OCI-M2 (cell line): ENCODE measurements around the gene ARL14.

Experiments used
- DNase-seq: peaks from one replicate; lab custom pipeline; 2025; ENCODE audit not compliant: unreplicated experiment; lab: John Stamatoyannopoulos, UW

The ARL14 gene

GRCh38 chr3:160719710-160720109 is 42.8 kb downstream of the ARL14 start:
- DNase-seq: no peak

DNA sequence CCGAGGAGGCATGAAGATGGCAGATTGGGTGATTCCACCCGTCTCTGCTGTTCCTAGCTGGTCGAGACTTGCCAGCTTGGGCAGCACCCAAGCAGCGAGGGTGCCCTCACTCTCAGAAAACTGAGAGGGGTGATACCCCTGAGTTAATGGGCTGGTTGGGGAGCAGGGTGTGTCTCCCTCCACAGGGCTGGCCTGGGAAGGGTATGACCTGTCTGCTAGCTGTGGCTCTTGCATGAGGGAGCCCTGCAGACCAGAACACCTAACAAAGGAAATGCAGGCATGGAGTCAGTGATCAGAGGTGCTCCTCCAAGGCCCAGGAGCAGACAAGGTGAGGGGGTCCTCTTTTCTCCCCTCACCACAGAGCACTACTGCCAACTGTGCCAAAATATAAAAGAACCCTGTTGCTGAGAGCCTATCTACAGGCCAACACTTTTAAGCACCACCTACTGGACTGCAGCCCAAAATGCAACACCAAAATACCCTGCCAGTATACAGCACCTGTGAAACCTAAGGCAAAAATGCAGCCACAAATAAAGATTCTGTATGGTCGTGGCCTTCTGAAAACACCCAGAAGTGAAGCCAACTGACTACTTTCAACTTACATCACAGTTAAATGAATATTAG is 43.3 kb downstream of the ARL14 start:
- no peak for DNase-seq

DNA sequence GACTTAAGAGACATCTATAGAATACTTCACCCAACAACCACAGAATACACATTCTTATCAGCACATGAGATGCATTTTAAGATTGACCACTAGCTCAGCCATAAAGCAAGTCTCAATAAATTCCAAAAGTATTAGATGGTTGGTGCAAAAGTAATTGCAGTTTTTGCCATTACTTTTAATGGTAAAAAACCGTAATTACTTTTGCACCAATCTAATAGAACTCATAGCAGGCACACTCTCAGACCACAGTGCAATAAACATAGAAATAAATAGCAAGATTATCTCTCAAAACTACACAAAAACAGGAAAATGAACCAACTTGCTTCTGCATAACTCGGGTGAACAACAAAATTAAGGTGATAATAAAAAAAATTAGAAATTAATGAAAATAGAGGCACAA is 45.4 kb downstream of the ARL14 start:
- no peak for DNase-seq

DNA sequence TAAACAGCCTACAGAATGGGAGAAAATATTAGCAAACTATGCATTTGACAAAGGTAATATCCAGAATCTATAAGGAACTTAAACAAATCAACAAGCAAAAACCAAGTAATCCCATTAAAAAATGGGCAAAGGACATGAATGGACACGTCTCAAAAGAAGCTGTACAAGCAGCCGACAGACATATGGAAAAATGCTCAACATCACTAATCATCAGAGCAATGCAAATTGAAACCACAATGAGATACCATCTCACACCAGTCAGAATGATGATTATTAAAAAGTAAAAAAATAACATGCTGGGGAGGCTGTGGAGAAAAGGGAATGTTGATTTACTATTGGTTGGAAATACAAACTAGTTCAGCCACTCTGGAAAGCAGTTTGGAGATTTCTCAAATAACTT is 48.4 kb downstream of the ARL14 start:
- no peak for DNase-seq
